ENCODE data around the gene PCNX2. TPM values are rescaled to one million over a fixed set of nuclear protein-coding genes. Genes with fewer than 3 reads are reported as not detected.

Gene PCNX2
- total RNA-seq, 1 donor from 2014 or later = 29.5 TPM

DNA sequence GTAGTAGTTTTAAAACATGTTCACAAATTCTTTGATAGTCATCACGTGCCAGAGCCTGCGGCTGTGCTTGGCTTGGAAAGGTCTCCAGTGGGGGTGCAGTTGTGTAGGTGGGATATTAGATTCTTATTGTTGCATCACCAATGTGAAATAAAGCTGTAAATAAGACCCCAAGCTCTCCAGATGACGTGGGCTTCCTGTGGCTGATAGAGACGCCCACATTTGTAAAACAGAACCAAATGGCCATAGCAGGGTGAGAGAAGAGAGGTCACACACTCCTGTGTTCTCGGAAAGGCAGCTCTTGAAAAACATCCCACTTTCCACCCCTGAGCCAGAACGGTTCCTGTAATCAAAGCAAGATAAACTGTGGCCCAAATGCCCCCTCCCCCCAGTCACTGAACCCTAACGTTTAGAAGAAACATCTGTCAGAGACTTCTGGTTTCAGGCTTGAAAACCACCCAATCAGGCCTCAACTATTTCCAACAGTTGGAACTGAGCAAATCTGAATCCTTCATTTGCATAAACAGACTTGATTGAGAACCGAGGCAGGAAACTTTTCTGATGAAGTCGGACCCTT is 351.8 kb downstream of the PCNX2 start:
- no peak for DNase-seq (ENCODE audit: low read depth)
- Histone ChIP-seq H3K27me3 (ENCODE audit: control insufficient read depth, insufficient read depth, low read length) (no peaks in the 10 kb centered on the region), H3K36me3 (ENCODE audit: control insufficient read depth, insufficient read depth, low read length) (no peaks in the 10 kb centered on the region), H3K4me3 (ENCODE audit: low read depth, low read length) (no peak overlapping the region)
- TF ChIP-seq, protein P1, sequence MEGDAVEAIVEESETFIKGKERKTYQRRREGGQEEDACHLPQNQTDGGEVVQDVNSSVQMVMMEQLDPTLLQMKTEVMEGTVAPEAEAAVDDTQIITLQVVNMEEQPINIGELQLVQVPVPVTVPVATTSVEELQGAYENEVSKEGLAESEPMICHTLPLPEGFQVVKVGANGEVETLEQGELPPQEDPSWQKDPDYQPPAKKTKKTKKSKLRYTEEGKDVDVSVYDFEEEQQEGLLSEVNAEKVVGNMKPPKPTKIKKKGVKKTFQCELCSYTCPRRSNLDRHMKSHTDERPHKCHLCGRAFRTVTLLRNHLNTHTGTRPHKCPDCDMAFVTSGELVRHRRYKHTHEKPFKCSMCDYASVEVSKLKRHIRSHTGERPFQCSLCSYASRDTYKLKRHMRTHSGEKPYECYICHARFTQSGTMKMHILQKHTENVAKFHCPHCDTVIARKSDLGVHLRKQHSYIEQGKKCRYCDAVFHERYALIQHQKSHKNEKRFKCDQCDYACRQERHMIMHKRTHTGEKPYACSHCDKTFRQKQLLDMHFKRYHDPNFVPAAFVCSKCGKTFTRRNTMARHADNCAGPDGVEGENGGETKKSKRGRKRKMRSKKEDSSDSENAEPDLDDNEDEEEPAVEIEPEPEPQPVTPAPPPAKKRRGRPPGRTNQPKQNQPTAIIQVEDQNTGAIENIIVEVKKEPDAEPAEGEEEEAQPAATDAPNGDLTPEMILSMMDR (IDR thresholded peaks at IDR 0.05; ENCODE audit: insufficient read depth, low read length, poor library complexity, severe bottlenecking) = no peak

DNA sequence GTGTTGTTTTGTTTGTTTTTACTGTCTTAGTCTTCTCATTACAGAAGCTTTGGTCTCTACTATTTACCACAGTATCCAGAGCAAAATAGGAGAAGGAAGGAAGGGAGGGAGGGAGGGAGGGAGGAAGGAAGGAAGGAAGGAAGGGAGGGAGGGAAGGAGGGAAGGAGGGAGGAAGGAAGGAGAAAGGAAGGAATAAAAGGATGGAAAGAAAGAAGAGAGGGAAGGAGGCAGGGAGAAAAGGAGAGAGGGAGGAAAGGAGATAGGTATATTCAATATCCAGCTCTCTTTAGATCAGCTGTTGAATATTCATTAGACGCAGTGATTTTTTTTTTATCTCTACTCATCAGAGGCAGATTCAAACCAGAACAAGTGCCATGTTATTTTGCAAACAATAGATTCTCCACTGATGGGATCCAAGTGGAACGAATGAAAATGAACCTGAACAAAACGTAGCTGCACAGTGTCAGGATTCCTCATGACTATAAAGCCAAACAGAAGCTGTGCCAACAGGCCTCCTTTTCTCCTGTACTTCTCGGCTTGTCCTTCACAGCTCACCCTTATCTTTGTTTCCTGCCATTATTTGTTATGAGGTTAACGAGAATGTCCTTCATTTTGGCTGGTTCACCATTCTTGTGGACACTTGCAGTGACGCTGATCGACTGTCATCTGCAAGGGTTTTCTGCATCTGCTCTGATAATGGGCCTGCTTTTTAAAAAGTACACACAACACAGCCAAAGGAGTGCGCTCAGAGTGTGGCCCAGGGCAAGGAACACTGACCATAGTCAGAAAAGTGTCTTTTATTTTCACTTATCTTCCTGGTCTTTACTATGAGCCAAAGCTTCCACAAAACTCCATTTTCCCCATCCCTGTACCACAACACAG is 352.9 kb downstream of the PCNX2 start:
- Histone ChIP-seq H3K36me3 (ENCODE audit: control insufficient read depth, insufficient read depth, low read length) (no peaks in the 10 kb centered on the region), H3K4me3 (ENCODE audit: low read depth, low read length) (no peak overlapping the region), H3K27me3 (ENCODE audit: control insufficient read depth, insufficient read depth, low read length) (no peaks in the 10 kb centered on the region)
- TF ChIP-seq, protein P1 (IDR thresholded peaks at IDR 0.05; ENCODE audit: insufficient read depth, low read length, poor library complexity, severe bottlenecking) = no peak
- DNase-seq (ENCODE audit: low read depth) = no peak

DNA sequence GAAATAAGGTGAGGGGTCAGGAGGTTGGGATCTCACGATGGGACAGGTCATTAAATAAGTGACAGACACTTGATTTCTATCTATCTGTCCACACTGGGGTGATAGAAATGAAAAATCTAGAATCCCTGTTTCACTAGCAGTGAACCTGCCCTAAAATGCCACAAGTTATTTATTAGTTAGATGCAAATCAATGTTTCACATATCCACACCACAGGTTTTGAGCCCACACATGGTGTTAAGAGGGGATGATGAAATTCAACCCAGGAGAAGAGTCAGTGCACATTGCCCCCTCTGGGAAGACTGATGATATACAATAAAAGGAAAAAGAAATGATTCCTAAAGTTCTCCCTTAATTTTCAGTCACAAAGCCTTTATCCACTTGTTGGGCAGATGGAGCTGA is 355.3 kb downstream of the PCNX2 start:
- TF ChIP-seq, protein P1 (IDR thresholded peaks at IDR 0.05; ENCODE audit: insufficient read depth, low read length, poor library complexity, severe bottlenecking) = no peak
- no peak for DNase-seq (ENCODE audit: low read depth)

DNA sequence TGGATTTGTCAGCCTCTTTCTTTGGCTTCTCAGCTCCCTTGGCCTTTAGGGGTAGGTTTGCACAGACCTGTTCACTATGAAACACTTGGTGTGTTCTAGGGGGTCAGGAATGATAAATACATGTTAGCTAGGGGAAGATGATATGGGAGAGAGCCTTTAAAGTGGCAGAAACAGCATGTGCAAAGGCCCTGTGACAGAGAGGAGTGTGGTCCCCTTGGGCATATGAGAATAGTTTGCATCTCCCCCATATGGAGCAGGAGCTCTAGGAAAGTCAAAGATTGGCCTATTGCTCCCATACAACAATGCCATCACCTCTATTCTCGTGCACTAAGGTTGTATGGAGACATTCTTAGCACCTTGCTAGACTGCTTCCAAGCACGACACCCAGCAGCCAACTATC is 355.8 kb downstream of the PCNX2 start:
- no peak overlapping the region for H3K4me3 ChIP-seq (ENCODE audit: low read depth, low read length)
- TF ChIP-seq, protein P1 (IDR thresholded peaks at IDR 0.05; ENCODE audit: insufficient read depth, low read length, poor library complexity, severe bottlenecking) = no peak
- no peaks in the 10 kb centered on the region for H3K36me3 ChIP-seq (ENCODE audit: control insufficient read depth, insufficient read depth, low read length)
- H3K27me3 ChIP-seq (ENCODE audit: control insufficient read depth, insufficient read depth, low read length) = no peaks in the 10 kb centered on the region
- DNase-seq (ENCODE audit: low read depth) = no peak

More for the DNA sequence above, 355.3 kb downstream of the PCNX2 start:
- H3K27me3 ChIP-seq (ENCODE audit: control insufficient read depth, insufficient read depth, low read length) = no peaks in the 10 kb centered on the region
- no peaks in the 10 kb centered on the region for H3K36me3 ChIP-seq (ENCODE audit: control insufficient read depth, insufficient read depth, low read length)
- no peak overlapping the region for H3K4me3 ChIP-seq (ENCODE audit: low read depth, low read length)

DNA sequence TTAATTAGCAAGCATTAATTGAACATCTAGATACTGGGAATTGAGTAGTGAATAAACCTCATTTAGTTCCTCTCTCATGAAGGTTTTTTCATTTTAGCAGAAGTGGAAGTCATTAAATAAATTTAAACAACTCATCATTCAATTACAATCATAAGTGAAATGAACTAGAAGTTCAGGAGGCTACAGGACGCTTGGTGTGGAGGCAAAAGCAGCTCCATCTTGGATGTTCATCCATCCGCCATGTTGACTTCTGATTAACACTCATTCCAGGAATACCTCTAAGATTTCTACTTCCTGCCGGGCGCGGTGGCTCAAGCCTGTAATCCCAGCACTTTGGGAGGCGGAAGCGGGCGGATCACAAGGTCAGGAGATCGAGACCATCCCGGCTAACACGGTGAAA is 356.6 kb downstream of the PCNX2 start:
- DNase-seq (ENCODE audit: low read depth) = no peak
- TF ChIP-seq, protein P1 (IDR thresholded peaks at IDR 0.05; ENCODE audit: insufficient read depth, low read length, poor library complexity, severe bottlenecking) = no peak
- H3K36me3 ChIP-seq (ENCODE audit: control insufficient read depth, insufficient read depth, low read length) = no peaks in the 10 kb centered on the region
- H3K4me3 ChIP-seq (ENCODE audit: low read depth, low read length) = no peak overlapping the region
- no peaks in the 10 kb centered on the region for H3K27me3 ChIP-seq (ENCODE audit: control insufficient read depth, insufficient read depth, low read length)
